ENCODE data around the gene RNF4.
A peak's percentile ranks its signal among the peaks of the same experiment; 100 is the strongest.

The RNF4 gene

GRCh38 chr4:2487632-2488031 is 18.7 kb downstream of the RNF4 start:
- no peak overlapping the region for H3K4me3 ChIP-seq (ENCODE audit: low read depth, low read length)
- peak; percentile 79 for DNase-seq (ENCODE audit: low read depth)
- no peak for TF ChIP-seq CTCF (IDR thresholded peaks at IDR 0.05; ENCODE audit: insufficient read depth, low read depth, low read length, missing control alignments)

GRCh38 chr4:2489081-2489805 is 20.3 kb downstream of the RNF4 start:
- H3K4me3 ChIP-seq (ENCODE audit: low read depth, low read length) = no peak overlapping the region
- no peak for DNase-seq (ENCODE audit: low read depth)
- no peak for TF ChIP-seq CTCF (IDR thresholded peaks at IDR 0.05; ENCODE audit: insufficient read depth, low read depth, low read length, missing control alignments)

GRCh38 chr4:2489841-2490552 is 21.1 kb downstream of the RNF4 start:
- no peak overlapping the region for H3K4me3 ChIP-seq (ENCODE audit: low read depth, low read length)
- DNase-seq (ENCODE audit: low read depth) = no peak
- no peak for TF ChIP-seq CTCF (IDR thresholded peaks at IDR 0.05; ENCODE audit: insufficient read depth, low read depth, low read length, missing control alignments)

- no peak for DNase-seq (ENCODE audit: low read depth)
- no peak overlapping the region for H3K4me3 ChIP-seq (ENCODE audit: low read depth, low read length)
- no peak for TF ChIP-seq CTCF (IDR thresholded peaks at IDR 0.05; ENCODE audit: insufficient read depth, low read depth, low read length, missing control alignments)
Measured at GRCh38 chr4:2492970-2493369, 24.1 kb downstream of the RNF4 start.

GRCh38 chr4:2494992-2495391 is 26.1 kb downstream of the RNF4 start:
- H3K4me3 ChIP-seq (ENCODE audit: low read depth, low read length) = no peak overlapping the region
- no peak for TF ChIP-seq CTCF (IDR thresholded peaks at IDR 0.05; ENCODE audit: insufficient read depth, low read depth, low read length, missing control alignments)
- no peak for DNase-seq (ENCODE audit: low read depth)

GRCh38 chr4:2497324-2497723 is 28.4 kb downstream of the RNF4 start:
- DNase-seq (ENCODE audit: low read depth) = peak; percentile 37
- H3K4me3 ChIP-seq (ENCODE audit: low read depth, low read length) = no peak overlapping the region
- no peak for TF ChIP-seq CTCF (IDR thresholded peaks at IDR 0.05; ENCODE audit: insufficient read depth, low read depth, low read length, missing control alignments)

Data from GM12865 (cell line).